GM18511 (cell line): Measurements from ENCODE around the gene NXN.
"Not testable (repeated sequence)": the region's sequence is repeated elsewhere in the genome, so short reads cannot be mapped to it uniquely, and the experiment has no call there.

Experiments used
- ATAC-seq: cut with Tn5 transposase; IDR thresholded peaks from one replicate; pipeline ENCODE4 v1.9.1; 2021; ENCODE audit warnings: mild to moderate bottlenecking, moderate library complexity; ENCODE audit not compliant: unreplicated experiment

The NXN gene

GRCh38 chr17:1007310-1008007, 27.9 kb upstream of the NXN start:
- no peak for ATAC-seq

DNA sequence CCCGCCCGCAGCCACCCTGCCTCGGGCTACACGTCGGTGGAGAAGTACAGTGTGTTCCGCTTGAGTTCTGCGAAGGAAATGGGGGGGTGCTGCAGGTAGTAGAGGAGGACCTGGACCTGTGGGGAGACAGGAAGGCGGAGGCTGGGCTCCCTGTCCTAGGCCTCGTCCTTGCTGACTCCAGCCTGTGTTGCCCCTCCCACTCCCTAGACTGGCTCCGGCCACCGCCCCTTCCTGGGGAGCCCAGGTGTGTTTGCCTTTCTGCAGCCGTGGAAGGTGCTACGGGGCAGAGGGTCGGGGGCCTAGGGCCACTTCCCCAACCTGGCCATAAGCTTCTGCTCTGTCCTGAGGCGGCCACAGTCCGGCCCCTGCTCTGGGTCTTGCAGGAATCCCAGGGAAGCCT, 26.5 kb upstream of the NXN start:
- no peak for ATAC-seq

DNA sequence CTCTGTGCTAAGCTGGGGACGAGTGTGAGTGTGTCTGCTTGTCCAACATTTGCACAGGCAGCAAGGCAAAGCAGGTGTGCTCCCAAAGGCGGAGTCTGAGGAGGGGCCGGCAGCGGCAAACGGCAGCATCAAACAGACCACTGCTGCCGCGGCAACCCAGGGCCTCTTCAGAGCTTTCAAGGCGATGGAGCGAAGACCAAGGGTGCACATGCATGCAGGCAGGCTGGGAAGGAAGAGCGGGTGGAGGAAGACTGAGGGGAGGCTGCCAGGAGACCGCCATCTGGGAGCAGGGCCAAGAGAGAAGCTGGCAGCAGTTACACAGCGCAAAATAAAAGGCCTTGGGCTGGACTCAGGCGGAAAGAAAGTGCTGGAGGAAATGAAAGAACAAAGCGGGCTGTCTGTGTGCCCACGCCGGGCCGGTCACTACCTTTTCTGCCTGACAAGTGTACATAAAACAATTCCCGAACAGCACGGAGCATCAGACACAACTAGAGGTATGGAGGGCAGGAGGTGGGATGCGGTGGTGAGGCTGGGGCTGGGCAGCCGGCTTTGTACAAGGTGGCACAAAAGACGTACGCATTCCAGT, 25.9 kb upstream of the NXN start:
- no peak for ATAC-seq

DNA sequence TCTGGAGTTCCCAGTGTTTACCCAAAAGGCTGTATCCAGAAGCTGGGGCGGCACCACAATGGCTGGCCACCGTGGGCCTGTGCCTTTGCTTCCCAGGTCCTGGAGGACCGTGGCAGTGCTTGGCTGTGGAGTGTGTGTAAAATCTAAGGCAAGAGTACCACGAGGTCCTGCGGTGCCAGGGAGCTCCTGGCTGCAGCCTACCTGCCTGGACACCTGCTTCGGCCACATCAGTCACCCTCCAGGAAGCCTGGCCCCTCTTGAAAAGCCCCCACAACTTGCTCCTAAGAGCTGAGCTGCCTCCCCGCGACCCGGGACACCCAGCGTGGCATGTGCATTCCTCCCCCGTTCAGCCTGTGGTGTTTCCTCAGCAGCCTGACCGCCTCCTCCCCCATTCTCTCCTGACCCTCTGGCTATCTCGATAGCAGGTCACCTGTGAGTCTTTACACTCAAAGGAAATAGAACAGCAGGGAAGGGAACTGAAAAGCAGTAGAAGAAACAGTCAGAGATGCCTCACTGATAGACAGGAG, 25.3 kb upstream of the NXN start:
- ATAC-seq, result no peak

DNA sequence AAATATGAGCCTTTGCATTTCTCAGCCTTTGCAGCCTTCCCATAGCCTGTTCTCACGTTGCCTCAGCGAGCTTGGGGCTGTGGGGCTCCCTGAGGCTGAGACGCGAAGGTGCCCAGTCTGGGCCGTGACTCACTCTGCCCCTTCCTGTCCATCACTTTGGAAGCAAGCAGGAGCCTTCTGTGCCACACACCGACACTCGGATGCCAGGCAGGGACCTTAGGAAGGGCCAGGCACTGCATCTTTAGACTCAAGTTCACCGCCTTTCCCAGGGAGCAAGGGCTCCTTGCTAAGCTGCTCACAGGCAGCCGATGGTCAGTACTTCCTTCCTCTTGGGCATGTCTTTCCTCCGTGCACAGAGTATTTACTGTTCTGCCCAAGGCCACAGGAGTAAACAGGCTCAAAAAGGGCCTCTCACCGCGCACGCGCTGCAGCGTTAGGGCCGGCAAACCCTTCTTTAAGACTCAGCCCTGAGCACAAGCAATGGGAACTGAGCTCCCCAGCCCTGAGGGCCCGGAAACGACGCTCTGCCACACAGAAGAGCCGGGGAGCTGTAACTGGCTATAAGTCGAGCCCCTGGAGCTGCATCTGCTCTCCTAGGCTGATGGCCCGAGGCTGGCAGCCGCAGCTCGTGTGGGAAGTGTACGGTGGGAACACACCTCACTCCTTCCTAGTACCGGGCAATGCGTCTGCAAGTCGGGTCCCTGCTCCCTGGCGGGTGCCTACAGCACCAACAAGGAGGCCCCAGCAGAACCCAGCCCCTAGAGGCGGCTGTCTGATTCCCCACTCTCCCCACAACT, 24.6 kb upstream of the NXN start:
- no peak for ATAC-seq

- no peak for ATAC-seq
These were observed 24.0 kb upstream of the NXN start for GRCh38 chr17:1003633-1003971.

GRCh38 chr17:1002771-1003555, 23.4 kb upstream of the NXN start:
- no peak for ATAC-seq

DNA sequence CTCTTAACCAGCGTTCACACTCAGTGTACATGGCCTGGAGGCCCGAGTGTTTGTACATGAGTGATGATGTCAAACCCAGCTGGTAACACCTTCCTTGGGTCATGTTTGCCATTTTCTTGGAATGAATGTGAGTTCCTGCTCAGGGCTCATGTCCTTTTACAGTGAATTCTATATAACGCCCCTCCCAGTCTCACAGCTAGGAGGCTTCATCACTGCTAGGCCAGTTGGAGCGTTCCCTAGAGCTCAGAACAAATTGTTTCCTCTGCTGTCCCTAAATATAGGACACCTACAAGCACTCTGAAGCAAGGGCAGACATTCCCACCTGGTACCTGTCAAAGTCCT, 22.8 kb upstream of the NXN start:
- ATAC-seq, result no peak

GRCh38 chr17:1001640-1002411, 22.2 kb upstream of the NXN start:
- no peak for ATAC-seq

DNA sequence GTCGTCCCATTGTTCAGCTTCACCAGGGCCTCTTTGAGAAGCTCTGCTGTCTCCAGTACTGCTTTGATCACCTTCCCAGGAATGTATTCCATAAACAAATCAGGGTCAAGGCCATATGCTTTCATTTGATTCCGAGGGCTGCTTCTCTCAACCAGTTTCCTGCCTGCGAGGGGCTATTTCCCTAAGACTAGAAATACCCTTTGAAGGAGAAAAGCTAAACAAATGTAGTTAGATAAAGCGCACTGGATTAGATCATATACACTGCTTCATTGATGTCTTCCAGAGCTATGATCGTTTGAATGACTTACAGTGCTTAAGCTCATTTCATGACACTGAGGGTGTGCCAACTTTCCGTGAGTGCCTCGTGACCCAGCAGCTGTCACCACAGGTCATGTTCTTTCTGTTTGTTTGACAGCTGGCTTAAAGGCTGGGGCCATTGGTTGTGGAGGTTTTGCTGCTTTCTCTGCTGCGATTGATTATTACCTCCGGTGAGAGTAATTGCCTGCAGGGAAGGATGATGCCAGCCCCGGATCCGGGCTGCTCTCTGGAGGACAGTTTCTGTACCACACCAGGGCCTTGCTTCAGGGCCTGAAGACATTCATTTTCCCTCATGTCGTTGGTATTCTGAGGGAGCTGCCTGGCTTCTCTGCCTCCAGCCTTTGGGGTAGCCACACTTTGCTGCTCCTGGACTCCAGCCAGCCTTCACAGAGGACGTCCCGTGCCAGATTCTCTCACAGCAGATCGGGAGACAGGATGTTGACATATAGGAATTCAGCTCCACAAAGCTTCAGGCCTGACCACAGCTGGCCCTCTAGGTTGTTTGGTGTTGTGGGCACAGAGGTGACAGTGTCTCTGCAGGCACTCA, 21.3 kb upstream of the NXN start:
- ATAC-seq, result no peak

DNA sequence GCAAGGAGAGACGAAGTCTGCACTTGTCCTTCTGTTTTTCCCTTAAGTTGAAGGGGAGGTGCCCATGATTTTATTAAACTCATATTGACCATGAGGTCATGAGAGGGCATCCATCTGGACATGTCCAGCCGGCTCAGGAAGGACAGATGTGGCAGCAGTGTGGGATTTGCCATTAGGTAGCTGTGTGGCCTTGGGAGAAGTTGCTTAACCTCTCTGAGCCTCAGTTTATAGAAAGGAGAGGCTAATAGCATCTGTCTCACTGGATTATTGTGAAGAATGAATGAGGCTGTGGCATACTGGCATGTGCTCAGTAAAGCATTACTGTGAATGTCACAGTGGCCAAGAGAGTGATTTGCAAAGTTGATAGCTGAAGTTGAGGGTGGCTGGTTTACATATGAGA, 18.5 kb upstream of the NXN start:
- ATAC-seq, result no peak

DNA sequence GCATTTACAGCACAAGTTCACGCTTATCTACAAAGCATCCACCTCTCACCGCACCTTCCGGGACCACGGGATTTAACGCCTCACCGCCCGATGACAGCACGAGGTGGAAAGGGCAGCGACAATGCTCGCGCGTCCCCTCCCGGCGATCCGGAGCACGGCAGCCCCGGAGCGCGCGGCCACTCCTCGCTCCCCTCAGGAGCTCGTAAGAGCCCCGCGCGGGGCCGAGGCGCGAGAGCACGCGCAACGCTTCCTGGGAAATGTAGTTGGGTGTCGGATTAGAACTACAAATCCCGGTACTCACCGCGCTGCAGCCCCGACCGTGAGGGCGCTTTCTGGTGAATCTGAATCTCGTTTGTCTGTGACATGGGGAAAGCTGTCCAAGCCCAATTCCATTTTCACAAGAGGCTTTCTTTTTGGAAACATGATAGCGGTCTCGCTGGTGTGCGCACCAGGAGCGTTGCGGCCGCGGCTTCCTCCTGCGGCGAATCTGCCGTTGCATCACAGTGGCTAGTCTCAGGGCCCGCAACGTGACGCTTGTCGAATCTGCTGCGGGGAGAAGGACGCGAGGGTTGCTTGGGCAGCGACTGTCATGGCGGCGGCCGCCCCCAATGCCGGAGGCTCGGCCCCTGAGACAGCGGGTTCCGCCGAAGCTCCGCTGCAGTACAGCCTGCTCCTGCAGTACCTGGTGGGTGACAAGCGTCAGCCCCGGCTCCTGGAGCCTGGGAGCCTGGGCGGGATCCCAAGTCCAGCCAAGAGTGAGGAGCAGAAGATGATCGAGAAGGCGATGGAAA, 17.2 kb upstream of the NXN start, which contains the start of gene TIMM22:
TIMM22 (plus strand) TSS at position 576 of the 791 bp plus-strand sequence; CDS start at position 590, 14 bp downstream.
- ATAC-seq, result peak; percentile 90

DNA sequence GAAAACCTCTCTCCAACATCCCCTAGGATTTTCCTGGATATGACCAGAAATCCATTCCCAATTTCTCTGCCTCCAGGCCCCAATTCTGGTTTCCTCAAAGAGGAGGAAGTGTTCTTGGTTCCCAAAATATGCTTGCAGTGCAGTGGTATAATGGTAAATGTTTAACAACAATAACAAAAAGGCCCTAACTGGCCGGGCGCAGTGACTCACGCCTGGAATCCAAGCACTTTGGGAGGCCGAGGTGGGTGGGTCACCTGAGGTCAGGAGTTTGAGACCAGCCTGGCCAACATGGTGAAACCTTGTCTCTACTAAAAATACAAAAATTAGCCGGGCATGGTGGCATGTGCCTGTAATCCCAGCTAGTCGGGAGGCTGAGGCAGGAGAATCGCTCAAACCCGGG, 15.7 kb upstream of the NXN start:
- ATAC-seq, result not testable (repeated sequence)

GRCh38 chr17:992933-993332, 13.4 kb upstream of the NXN start:
- ATAC-seq, result no peak

- ATAC-seq, result no peak
These were observed 9.0 kb upstream of the NXN start for GRCh38 chr17:988561-988960.

GRCh38 chr17:987931-988330, 8.4 kb upstream of the NXN start:
- no peak for ATAC-seq

DNA sequence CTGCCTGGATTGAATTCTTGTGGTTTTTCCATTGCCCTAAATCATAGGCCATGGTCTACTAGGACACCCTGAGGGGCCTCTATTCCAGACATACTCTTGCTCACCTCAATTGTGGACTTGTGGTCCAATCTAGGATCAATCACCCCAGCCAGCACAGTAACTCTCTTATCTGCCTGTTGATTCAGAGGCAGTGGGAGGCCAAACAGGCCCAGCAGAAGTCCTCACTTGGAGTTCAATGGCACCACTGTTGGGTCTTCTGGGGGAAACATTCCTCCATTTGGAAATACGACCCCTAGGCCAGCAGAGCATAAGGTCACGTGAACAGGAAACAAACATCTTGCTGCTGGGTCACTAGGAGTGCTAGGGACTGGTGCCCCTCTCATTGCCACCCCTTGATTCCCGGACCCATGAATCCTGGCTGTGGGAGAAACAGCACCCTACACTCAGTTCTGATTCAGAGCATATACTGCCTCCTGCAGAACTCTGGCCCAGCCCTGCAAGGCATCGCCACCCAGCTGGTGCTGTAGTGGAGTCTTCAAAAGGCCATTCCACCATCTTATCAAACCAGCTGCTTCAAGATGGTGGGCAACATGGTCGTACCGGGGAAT, 6.8 kb upstream of the NXN start:
- ATAC-seq, result no peak

- no peak for ATAC-seq
These were observed 4.3 kb upstream of the NXN start for GRCh38 chr17:983921-984320.
